Left lung (tissue), 10 donors: ENCODE results near the gene SFTA2. TPM values are rescaled to one million over a fixed set of nuclear protein-coding genes. Genes with fewer than 3 reads are reported as not detected.

Experiments used
- ATAC-seq: fragments of 200-7000 bp; cut with Tn5 transposase; one replicate; pipeline ENCODE4 v1.9.1; 2020; ENCODE audit warnings: moderate library complexity
- DNase-seq, 4 donors: peaks; one replicate each; pipeline ENCODE4 v3.0.0-alpha.2; 2013 to 2020
- H3K27ac ChIP-seq, 2 donors: fragments of 200-600 bp; sonication (generic) in 1 of 2; one replicate each; pipeline versions ENCODE4 v1.5.0 to v1.8.0; 2020 to 2021
- H3K27me3 ChIP-seq, 2 donors: fragments of 200-600 bp; sonication (generic) in 1 of 2; one replicate each; pipeline versions ENCODE4 v1.5.0 to v1.8.0; 2020 to 2021
- H3K36me3 ChIP-seq, 2 donors: fragments of 200-600 bp; sonication (generic) in 1 of 2; one replicate each; pipeline versions ENCODE4 v1.5.0 to v1.8.0; 2020 to 2021
- H3K4me1 ChIP-seq, 2 donors: fragments of 200-600 bp; one replicate each; pipeline ENCODE4 v1.8.0; 2021
- H3K4me3 ChIP-seq, 2 donors: fragments of 200-600 bp; sonication (generic) in 1 of 2; one replicate each; pipeline versions ENCODE4 v1.5.0 to v1.8.0; 2020 to 2021; ENCODE audit warnings: mild to moderate bottlenecking in 1 of 2
- H3K9me3 ChIP-seq, 2 donors: fragments of 200-600 bp; sonication (generic) in 1 of 2; one replicate each; pipeline versions ENCODE4 v1.5.0 to v1.8.0; 2020 to 2021
- intact Hi-C, 2 donors: fragments of 100-400 bp; cut with DNase I; formaldehyde crosslinking; loops; one replicate each; pipeline versions ENCODE4 v1.11.2 to v1.14.2; 2022
- polyA plus RNA-seq, 6 donors: library from polyadenylated mRNA; unstranded; fragments of 120-200 nt; gene quantifications; one replicate each; pipeline ENCODE4 v1.2.1, GENCODE V29; 2013; ENCODE audit not compliant: insufficient read length in 6 of 6
- total RNA-seq, 2 donors: library from RNA; stranded (reverse); fragmentation: NEBNext Ultra II Directional; extraction: Animal tissue kit (Norgen Biotek cat#: 25700); gene quantifications; one replicate each; pipeline ENCODE4 v1.2.1, GENCODE V29; 2021
- TF ChIP-seq, protein P1 (sequence below), 2 donors: fragments of 200-600 bp; sonication (generic) in 1 of 2; IDR thresholded peaks; one replicate each; pipeline versions ENCODE4 v1.5.0 to v1.8.0; 2021; ENCODE audit warnings: antibody characterized with exemption in 2 of 2
- donor health status: DM: no; HTN: yes; CAD: no.
- donor health status: DM: no; HTN: no; CAD: no.

SFTA2 gene
- total and polyA plus RNA-seq, 8 donors: 9.3 to 384 (median 18.7) TPM

DNA sequence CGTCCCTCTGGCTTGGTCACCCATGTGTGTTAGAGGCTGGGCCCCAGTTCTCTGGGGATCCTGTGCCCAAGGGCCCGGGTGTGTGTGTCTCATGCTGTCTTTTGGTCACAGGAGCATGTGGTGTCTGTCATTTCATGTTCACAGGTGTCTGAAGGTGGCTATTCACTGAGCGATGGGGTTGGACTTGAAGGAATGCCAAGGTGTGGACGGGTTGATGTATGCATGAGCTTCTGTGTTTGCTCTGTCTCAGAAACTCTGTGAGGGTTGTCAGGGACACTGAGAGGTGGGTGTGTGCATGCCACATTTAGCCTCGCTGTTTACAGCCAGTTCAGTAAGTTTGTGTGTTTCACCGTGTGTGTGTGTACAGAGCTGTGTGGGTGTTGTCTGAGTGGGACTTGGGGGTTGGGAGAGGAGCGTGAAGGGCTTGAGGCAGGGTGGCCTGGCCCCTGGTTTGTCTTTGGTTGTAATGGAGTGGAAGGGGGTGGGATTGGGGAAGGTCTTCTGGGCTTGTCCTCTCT is 46.4 kb downstream of the SFTA2 start:
- Histone ChIP-seq H3K27ac (peak overlapping the region; percentile 71 to 75), H3K4me1 (peaks cover 29 to 36% of the 10 kb centered on the region in 2 donors), H3K36me3 (peaks cover 0 to 16% of the 10 kb centered on the region in 2 donors), H3K9me3 (no peaks in the 10 kb centered on the region), H3K27me3 (peaks cover 0 to 50% of the 10 kb centered on the region in 2 donors), H3K4me3 (peak overlapping the region; percentile 60)
- intact Hi-C loops: no loop called here
- TF ChIP-seq, protein P1, sequence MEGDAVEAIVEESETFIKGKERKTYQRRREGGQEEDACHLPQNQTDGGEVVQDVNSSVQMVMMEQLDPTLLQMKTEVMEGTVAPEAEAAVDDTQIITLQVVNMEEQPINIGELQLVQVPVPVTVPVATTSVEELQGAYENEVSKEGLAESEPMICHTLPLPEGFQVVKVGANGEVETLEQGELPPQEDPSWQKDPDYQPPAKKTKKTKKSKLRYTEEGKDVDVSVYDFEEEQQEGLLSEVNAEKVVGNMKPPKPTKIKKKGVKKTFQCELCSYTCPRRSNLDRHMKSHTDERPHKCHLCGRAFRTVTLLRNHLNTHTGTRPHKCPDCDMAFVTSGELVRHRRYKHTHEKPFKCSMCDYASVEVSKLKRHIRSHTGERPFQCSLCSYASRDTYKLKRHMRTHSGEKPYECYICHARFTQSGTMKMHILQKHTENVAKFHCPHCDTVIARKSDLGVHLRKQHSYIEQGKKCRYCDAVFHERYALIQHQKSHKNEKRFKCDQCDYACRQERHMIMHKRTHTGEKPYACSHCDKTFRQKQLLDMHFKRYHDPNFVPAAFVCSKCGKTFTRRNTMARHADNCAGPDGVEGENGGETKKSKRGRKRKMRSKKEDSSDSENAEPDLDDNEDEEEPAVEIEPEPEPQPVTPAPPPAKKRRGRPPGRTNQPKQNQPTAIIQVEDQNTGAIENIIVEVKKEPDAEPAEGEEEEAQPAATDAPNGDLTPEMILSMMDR (IDR thresholded peaks at IDR 0.05): no peak
- peak; percentile 63 for ATAC-seq
- peak in 1 of 4 donors; percentile 58 for DNase-seq

DNA sequence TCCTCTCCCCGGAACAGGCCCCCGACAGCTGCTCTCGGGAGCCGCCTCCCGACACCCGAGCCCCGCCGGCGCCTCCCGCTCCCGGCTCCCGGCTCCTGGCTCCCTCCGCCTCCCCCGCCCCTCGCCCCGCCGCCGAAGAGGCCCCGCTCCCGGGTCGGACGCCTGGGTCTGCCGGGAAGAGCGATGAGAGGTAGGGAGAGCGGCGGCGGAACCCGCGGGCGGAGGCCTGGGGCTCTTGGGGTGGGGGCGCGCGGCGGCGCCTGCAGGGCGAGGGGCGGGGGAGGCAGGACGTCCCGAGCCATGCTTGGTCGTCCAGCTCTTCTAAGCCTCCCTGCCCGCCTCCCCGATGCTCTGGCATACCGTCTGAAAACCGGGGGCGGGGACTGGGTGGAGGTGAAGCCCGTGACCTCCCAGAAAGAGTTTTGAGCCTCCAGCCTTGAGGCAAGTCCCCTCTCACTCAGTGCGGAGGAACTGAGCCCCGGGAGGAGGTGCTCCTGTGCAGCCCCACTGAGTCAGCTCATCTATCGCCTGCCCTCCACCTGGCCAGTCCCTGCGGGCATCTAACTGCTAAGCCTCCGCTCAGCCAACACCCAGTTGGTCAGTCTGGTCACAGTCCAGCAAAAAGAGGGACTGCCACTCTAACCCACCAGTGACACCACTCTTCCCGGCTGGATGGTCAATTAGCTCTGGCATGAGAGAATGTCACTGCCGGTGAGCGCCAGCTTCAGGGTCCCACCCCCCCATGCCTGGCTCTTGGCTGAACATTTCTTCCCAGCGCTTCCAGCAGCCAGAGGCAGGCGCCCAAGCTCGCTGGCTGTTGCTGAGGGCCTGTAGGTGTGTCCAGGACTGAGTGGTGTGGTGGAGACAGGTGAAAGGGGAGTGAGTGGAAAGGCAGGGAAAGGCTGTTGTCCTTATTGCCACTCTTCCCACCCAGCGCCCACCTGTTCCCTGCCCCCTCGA is 47.2 kb downstream of the SFTA2 start:
- Histone ChIP-seq H3K9me3 (no peaks in the 10 kb centered on the region), H3K4me1 (peaks cover 29 to 36% of the 10 kb centered on the region in 2 donors), H3K36me3 (peaks cover 0 to 9% of the 10 kb centered on the region in 2 donors), H3K4me3 (peak overlapping the region; percentile 60), H3K27me3 (peaks cover 0 to 50% of the 10 kb centered on the region in 2 donors), H3K27ac (peak overlapping the region; percentile 71 to 75)
- TF ChIP-seq, protein P1 (IDR thresholded peaks at IDR 0.05): no peak
- intact Hi-C loops: no loop called here
- ATAC-seq (peak; percentile 26), DNase-seq (peak in 1 of 4 donors; percentile 47)

DNA sequence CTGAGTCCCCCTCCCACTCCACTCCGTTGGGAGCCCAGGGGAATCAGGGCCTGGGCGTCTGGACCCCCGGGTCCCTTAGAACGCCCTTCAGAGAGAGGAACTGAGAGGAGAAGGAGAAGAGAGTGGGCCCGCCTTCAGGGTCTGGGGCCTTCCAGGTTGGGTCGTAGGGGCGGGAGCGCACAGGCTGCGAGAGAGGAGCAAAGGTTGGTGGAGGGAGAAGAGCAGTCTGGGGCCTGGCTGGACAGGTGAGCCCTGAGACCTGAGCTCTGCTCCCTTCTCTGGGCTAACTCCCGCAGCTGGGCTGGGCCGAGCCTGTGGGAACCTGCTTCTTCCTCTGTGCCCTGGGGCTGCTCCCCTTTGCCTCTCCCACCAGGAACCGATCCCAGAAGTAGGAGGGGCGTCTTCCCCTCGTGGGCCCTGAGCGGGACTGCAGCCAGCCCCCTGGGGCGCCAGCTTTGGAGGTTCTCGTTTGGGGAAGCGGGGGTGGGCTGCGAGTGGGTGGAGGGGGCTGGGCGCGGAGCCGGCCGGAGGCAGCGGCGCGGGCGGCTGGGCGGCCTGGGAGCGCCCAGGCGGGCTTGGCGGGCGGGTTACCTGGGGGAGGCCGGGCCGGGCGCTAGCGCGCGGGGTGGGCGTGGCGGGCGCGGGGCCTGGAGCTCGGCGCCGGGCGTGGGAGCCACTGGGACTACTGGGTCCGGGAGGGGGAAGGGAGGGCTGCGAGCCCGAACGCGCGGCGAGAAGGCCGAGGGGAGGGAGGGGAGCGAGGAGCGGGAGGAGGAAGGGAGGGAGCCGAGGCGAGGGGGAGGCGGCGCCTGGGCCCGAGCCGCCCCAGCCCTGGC is 48.1 kb downstream of the SFTA2 start, which contains the start of gene DDR1:
TSS of gene DDR1 (plus strand) at position 835 of the 836 bp plus-strand sequence. CDS start 4,211 bp downstream, outside the sequence.
- H3K9me3 ChIP-seq: no peaks in the 10 kb centered on the region
- H3K4me3 ChIP-seq: peak within 1 kb of the TSS; percentile 60
- peaks cover 0 to 50% of the 10 kb centered on the region in 2 donors for H3K27me3 ChIP-seq
- DNase-seq (peak; percentile 75 to 90 (median 85)), ATAC-seq (peak; percentile 55)
- intact Hi-C loops: no loop called here
- peaks cover 0 to 2% of the 10 kb centered on the region in 2 donors for H3K36me3 ChIP-seq
- TF ChIP-seq, protein P1 (IDR thresholded peaks at IDR 0.05): no peak
- H3K4me1 ChIP-seq: peaks cover 29 to 36% of the 10 kb centered on the region in 2 donors
- H3K27ac ChIP-seq: peak within 1 kb of the TSS; percentile 71 to 77

DNA sequence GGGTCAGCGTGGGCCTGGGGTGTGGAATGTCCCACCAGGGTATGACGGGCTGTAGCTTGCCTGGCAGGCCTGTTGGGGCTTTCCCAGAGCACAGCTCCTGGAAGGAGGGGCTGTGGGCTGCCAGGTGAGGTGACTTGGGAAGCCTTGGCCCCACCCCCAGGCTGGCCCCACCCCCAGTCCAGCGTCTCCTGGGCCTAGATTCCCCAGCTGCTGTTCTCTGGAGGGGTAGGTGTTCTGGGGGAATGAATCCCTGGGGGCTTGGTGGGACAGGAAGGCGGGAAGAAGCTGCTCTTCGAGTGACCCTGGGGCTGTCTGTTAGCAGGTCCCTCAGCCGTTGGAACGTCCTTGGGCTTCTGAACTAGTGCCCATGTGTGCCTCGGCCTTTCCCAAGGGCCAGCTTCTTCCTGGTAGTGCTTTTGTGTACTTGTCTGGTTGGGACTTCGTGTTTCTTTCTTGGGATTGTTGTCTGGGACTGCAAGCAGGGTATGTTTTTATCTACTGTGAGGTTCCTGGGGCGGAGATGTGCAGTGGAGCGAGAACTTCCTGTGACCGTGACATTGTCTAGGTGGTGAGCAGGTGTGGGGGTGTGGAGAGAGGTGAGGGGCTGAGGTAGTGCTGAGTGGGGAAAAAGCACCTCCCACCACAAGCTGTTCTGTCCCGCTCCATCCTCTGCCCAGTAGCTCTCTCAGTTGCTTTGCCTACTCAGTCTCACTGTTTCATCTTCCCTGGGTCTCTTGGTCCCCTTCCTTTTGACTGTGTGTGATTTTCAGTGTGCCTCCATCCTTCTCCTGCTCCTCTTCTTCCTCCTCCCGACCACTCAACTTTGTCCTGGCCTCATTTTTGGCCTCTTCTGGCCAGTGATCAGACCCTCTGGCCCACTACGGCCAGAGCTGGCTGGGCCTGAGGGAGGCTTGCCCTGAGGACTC is 48.9 kb downstream of the SFTA2 start:
- H3K27me3 ChIP-seq: peaks cover 0 to 50% of the 10 kb centered on the region in 2 donors
- peaks cover 29 to 36% of the 10 kb centered on the region in 2 donors for H3K4me1 ChIP-seq
- TF ChIP-seq, protein P1 (IDR thresholded peaks at IDR 0.05): no peak
- ATAC-seq: peak; percentile 66
- peak overlapping the region; percentile 63 to 77 for H3K27ac ChIP-seq
- intact Hi-C loops: no loop called here
- DNase-seq: peak in 3 of 4 donors; percentile 71 to 86 (median 77)
- no peaks in the 10 kb centered on the region for H3K9me3 ChIP-seq
- no peaks in the 10 kb centered on the region for H3K36me3 ChIP-seq
- peak overlapping the region; percentile 60 for H3K4me3 ChIP-seq
